ENCODE results near the gene PIKFYVE. TPM values are rescaled to one million over a fixed set of nuclear protein-coding genes. Genes with fewer than 3 reads are reported as not detected.

Gene PIKFYVE
- total and polyA plus RNA-seq, 2 of the 8 experiments (the other 6 are each of a cell fraction or from before 2014, with no cell fraction given), result 8.8 to 33.5 TPM

DNA sequence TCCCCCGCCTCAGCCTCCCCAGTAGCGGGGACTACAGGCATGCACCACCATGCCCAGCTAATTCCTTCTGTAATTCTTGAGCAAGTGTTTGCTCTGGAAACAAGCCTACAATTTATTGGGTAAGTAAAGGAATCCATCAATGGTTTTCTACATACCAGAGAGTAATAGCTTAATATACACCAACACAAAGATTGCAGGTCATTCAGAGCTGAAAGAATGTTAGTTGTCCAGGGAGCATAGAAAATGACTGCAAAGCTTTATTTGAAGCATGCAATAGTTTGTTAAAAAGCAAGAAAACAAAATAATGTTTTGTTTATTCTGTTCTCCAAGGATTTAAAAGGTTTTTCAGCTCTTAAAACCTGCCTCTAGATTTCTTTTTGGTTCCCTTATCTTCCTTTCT is 16.8 kb upstream of the PIKFYVE start:
- Histone ChIP-seq H2AK5ac (ENCODE audit: low read depth, low read length) (no peak overlapping the region), H2BK15ac (ENCODE audit: low read length) (no peak overlapping the region), H3K23ac (ENCODE audit: insufficient read length) (no peak overlapping the region), H2BK120ac (replicated peaks; ENCODE audit: low read depth, low read length) (no peak overlapping the region), H2BK20ac (ENCODE audit: low read length) (no peak overlapping the region), H3K4me2 (ENCODE audit: insufficient read depth in 1 of 2, low read depth in 2 of 2, low read length in 2 of 2) (no peak overlapping the region), H3K27ac (ENCODE audit: low read depth, low read length) (no peak overlapping the region), H3K4ac (replicated peaks; ENCODE audit: insufficient read length, low read depth, low read length) (no peak overlapping the region), H3K27me3 (replicated peaks in 1 of 4; ENCODE audit: control insufficient read depth in 3 of 4, extremely low read depth in 1 of 4, insufficient read depth in 3 of 4, low read length in 3 of 4) (no peaks in the 10 kb centered on the region), H4K20me1 (replicated peaks in 1 of 2; ENCODE audit: control insufficient read depth in 1 of 2, insufficient read depth in 2 of 2, low read length in 2 of 2) (peaks cover 0 to 1% of the 10 kb centered on the region in 2 experiments), H3K9ac (replicated peaks in 1 of 4; ENCODE audit: extremely low read depth in 1 of 4, low read depth in 3 of 4, low read length in 3 of 4) (no peak overlapping the region), H3K9me3 (ENCODE audit: insufficient read depth in 2 of 2, low read depth in 1 of 2, low read length in 1 of 2) (no peaks in the 10 kb centered on the region), H3K79me1 (ENCODE audit: low read depth, low read length) (0 out of 2 replicates have a peak, but pooled peaks cover 3% of the 10 kb centered on the region), H3K18ac (ENCODE audit: extremely low read depth, low read length) (no peak overlapping the region), H2AFZ (ENCODE audit: low read length) (no peak overlapping the region), H2BK5ac (ENCODE audit: low read depth, low read length) (no peak overlapping the region), H4K91ac (replicated peaks; ENCODE audit: insufficient read length, low read length) (no peak overlapping the region), H4K8ac (ENCODE audit: extremely low read depth, insufficient read depth, low read length) (no peak overlapping the region), H3K56ac (replicated peaks; ENCODE audit: insufficient read length, low read depth, low read length) (no peak overlapping the region), H3K4me3 (ENCODE audit: extremely low read depth in 1 of 4, insufficient read depth in 2 of 4, low read depth in 3 of 4, low read length in 4 of 4) (no peak overlapping the region), H3K4me1 (replicated peaks in 1 of 4; ENCODE audit: control insufficient read depth in 3 of 4, insufficient read depth in 4 of 4, low read length in 3 of 4) (peaks cover 0 to 5% (median 3%) of the 10 kb centered on the region in 4 experiments; a peak in 2 of 7 replicates), H3K23me2 (ENCODE audit: low read depth, low read length) (peaks cover 2% of the 10 kb centered on the region; the same call in 1 of the 2 replicates), H3K14ac (ENCODE audit: insufficient read length) (no peak overlapping the region), H4K5ac (ENCODE audit: insufficient read length, low read depth, low read length) (no peak overlapping the region), H3K79me2 (ENCODE audit: control insufficient read depth in 1 of 2, insufficient read depth in 2 of 2, low read length in 2 of 2) (peaks cover 3 to 32% of the 10 kb centered on the region in 2 experiments; a peak in 3 of 4 replicates), H3K36me3 (ENCODE audit: control insufficient read depth in 2 of 4, insufficient read depth in 4 of 4, low read length in 3 of 4) (peaks cover 17 to 91% (median 55%) of the 10 kb centered on the region in 4 experiments), H2BK12ac (ENCODE audit: low read depth, low read length) (no peak overlapping the region)
- DNase-seq (ENCODE audit: low read depth in 1 of 2, low spot score in 2 of 2) (no peak), FAIRE-seq (no peak)
- ChIA-PET CTCF (ENCODE audit: partially characterized antibody) (interaction anchor here (1.1 to 2.3 kb wide), 6 partner anchors 26 to 177 kb away, joined by 3 to 8 read pairs (median 4); no protein-coding TSS in a partner anchor), POLR2A (ENCODE audit: partially characterized antibody) (interaction anchor here (1.0 to 2.3 kb wide), 3 partner anchors 9 to 82 kb away, joined by 3 to 7 read pairs (median 7); partner anchors contain the start of gene PIKFYVE)
- 92% methylated on average over 2 of the region's 2 CpGs; no CpG with 5 or more reads in 1 of the 2 experiments for WGBS, 2 experiments (ENCODE audit: extremely low coverage in 1 of 2, insufficient coverage in 1 of 2, insufficient read length in 1 of 2, insufficient replicate concordance in 2 of 2, low coverage in 1 of 2, low lambda C conversion rate in 2 of 2, missing lambda C conversion rate in 1 of 2)
- TF ChIP-seq SIX5 (IDR thresholded peaks at IDR 0.05; ENCODE audit: low read depth, low read length) (no peak), NANOG (IDR thresholded peaks at IDR 0.05; ENCODE audit: insufficient read depth, low read depth, low read length, poor library complexity, severe bottlenecking) (no peak), SRF (IDR thresholded peaks at IDR 0.05; ENCODE audit: low read depth, low read length) (no peak), JUND (IDR thresholded peaks at IDR 0.05; ENCODE audit: low read length) (no peak), ZNF274 (IDR thresholded peaks at IDR 0.05; ENCODE audit: borderline replicate concordance, extremely low read depth, low read length) (no peak), POLR2AphosphoS5 (IDR thresholded peaks at IDR 0.05; ENCODE audit: low read depth, low read length) (no peak), SP2 (IDR thresholded peaks at IDR 0.05; ENCODE audit: low read length) (no peak), RXRA (IDR thresholded peaks at IDR 0.05; ENCODE audit: insufficient read depth, low read depth, low read length) (no peak), EGR1 (IDR thresholded peaks at IDR 0.05; ENCODE audit: borderline replicate concordance, low read depth, low read length) (no peak), POLR2A (IDR thresholded peaks at IDR 0.05; ENCODE audit: control extremely low read depth in 1 of 2, low read depth in 2 of 2, low read length in 2 of 2) (no peak), TAF7 (optimal IDR thresholded peaks at IDR 0.05; ENCODE audit: borderline replicate concordance, low read depth, low read length) (no peak), FOSL1 (IDR thresholded peaks at IDR 0.05; ENCODE audit: insufficient read depth, low read depth, low read length) (no peak), SIRT6 (IDR thresholded peaks at IDR 0.05; ENCODE audit: low read length) (no peak)
- TF ChIP-seq, protein P1, sequence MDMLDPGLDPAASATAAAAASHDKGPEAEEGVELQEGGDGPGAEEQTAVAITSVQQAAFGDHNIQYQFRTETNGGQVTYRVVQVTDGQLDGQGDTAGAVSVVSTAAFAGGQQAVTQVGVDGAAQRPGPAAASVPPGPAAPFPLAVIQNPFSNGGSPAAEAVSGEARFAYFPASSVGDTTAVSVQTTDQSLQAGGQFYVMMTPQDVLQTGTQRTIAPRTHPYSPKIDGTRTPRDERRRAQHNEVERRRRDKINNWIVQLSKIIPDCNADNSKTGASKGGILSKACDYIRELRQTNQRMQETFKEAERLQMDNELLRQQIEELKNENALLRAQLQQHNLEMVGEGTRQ (IDR thresholded peaks at IDR 0.05; ENCODE audit: low read length), result no peak
